ENCODE results near the gene GTPBP4.

GTPBP4 gene

GRCh38 chr10:976316-976715 lies 11.9 kb upstream of the GTPBP4 start:
- TF ChIP-seq CTCF (IDR thresholded peaks at IDR 0.05) = no peak

GRCh38 chr10:978826-979421 lies 9.3 kb upstream of the GTPBP4 start:
- TF ChIP-seq CTCF (IDR thresholded peaks at IDR 0.05) = no peak

GRCh38 chr10:980468-981093 lies 7.7 kb upstream of the GTPBP4 start:
- no peak for TF ChIP-seq CTCF (IDR thresholded peaks at IDR 0.05)

- TF ChIP-seq CTCF (IDR thresholded peaks at IDR 0.05) = no peak
These were observed 4.8 kb upstream of the GTPBP4 start for GRCh38 chr10:983401-983800.

- TF ChIP-seq CTCF (IDR thresholded peaks at IDR 0.05) = no peak
These were observed 4.1 kb upstream of the GTPBP4 start for GRCh38 chr10:983971-984655.

GRCh38 chr10:985361-985760 lies 2.9 kb upstream of the GTPBP4 start:
- TF ChIP-seq CTCF (IDR thresholded peaks at IDR 0.05) = no peak

GRCh38 chr10:986137-986825 lies 2.0 kb upstream of the GTPBP4 start:
- TF ChIP-seq CTCF (IDR thresholded peaks at IDR 0.05) = no peak
